Cerebellar cortex (tissue), 1 donor: ENCODE measurements around the gene GLI3.

Source experiments
- DNase-seq: peaks from one replicate; pipeline ENCODE4 v3.0.0-alpha.2; 2015; ENCODE audit warnings: low spot score

Gene GLI3

GRCh38 chr7:42236266-42236975 lies 588 bp downstream of the GLI3 start:
- no peak for DNase-seq

- no peak for DNase-seq
Measured at GRCh38 chr7:42235741-42236161, 1.3 kb downstream of the GLI3 start.

GRCh38 chr7:42234736-42235135 lies 2.3 kb downstream of the GLI3 start:
- no peak for DNase-seq

- no peak for DNase-seq
Measured at GRCh38 chr7:42233695-42234331, 3.2 kb downstream of the GLI3 start.

GRCh38 chr7:42233171-42233570 lies 3.8 kb downstream of the GLI3 start:
- DNase-seq = no peak

GRCh38 chr7:42232275-42232674 lies 4.7 kb downstream of the GLI3 start:
- no peak for DNase-seq

- DNase-seq = no peak
Measured at GRCh38 chr7:42231043-42231787, 5.8 kb downstream of the GLI3 start.

GRCh38 chr7:42227936-42228591 lies 8.9 kb downstream of the GLI3 start:
- no peak for DNase-seq

- no peak for DNase-seq
Measured at GRCh38 chr7:42227541-42227935, 9.5 kb downstream of the GLI3 start.

DNA sequence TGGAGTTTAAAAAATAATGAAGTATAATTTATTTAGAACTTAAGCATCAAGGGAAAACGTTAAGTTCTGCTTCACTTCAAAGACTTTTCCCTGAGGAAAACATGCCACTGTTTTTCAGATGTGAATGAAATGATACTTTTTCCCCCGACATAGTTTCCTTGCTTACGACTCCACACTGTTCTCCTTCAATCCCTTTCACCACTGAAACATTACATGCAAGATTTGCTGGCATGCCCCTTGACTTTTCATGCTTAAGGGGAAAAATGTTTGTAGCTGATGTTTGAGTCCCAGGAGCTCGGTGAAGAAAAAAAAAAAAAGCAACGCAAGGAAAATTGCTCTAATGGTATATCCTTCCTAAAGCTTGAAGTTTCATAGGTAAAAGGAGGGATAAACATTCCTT lies 10.0 kb downstream of the GLI3 start:
- DNase-seq = no peak

- DNase-seq = no peak
Measured at GRCh38 chr7:42226354-42226941, 10.6 kb downstream of the GLI3 start.

DNA sequence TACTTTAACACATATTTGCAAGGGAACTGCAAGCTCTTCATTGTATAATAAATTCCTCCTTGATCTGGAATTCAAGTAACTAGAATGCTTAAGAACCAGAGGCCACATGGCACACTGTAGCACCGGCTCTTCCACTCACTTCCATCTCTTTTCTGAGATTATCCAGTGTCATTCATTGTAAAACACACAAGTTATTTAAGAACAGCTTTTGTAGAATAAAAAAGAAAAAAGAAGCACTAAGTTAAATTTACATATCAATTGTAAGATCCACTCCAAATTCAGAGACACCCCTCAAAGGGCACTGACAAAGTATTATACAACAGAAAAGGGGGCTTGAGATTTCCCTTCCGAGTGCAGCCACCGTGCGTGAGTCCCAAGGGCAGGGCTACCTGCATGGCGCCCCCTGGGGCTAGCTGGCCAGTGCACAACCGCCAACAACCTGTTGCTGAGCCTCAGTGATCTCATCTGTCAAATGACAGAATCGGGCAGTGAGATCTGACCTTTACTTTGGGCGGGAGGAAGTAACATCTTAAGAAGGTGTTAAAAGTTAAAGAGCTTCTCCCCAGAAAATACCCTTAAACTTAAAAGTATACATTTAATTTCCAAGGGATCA lies 12.5 kb downstream of the GLI3 start:
- DNase-seq = no peak

- no peak for DNase-seq
Measured at GRCh38 chr7:42222891-42223290, 14.1 kb downstream of the GLI3 start.

DNA sequence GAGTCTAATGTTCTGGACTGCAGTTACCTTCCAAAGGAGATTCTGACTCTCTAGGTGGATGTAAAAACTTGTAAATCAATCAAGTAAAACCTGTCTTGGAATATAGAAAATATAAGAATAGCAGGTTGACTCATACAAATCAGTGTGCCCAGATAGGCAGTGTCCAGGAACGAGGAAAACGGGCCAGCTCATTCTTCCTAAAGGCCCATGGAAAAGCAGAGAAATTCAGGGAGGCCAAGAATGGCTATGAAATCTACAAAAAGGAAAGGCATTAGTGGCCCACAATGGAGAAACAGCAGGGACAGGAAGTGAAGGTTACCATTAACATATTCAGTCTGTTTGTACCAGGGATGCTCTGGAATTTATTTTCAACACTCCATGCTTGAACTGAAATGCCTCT lies 14.9 kb downstream of the GLI3 start:
- DNase-seq = no peak

DNA sequence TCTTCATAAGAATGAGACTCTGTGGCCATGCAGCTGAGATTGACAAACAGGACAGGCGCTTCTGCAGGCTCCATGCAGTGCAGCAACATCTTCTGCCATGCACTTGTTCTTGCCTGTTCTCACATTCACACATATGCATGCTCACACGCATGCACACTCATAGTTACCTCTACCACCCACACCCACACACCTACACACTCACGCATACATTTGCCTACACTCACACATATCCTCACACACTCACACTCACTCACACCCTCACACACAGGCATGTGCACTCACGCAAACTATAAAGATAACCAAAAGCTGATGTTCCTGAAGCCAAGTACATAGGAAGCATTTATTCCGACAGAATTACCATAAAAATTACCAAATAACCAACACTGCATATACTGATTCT lies 15.7 kb downstream of the GLI3 start:
- DNase-seq = no peak

DNA sequence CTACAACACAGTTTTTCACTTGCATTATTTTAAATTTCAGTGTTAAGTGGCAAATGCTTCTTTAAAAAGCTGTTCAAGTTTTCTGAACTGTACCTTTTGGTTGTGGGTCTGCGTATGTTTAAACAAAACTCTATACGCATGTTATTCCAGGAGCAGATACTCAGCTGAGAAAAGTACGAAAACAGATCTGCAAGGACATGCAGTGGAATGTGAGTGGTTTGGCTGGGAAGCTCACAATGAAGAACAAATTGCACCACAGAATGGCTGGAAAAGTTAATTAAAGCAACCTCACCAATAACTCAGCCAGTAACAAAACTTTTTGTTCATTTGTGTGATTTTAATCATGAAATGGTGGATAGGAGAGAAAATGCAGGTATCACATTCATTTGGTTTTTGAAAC lies 17.6 kb downstream of the GLI3 start:
- DNase-seq = no peak

DNA sequence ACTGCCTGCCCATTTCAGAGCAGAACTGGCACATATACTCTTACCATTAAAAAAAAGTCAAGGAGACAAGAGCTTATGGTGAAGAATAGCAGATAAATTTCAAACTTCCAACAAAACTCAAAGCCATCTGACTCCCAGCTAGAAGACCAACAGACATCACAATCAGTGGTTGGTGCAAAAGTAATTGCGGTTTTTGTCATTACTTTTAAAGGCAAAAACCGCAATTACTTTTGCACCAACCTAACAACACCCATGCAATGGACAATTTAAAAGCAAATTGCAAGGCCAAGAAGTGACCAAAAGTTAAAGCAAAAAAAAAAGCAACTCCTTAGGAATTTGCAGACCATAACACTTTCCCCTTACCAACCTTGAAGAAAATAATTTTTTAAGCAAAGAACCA lies 18.8 kb downstream of the GLI3 start:
- no peak for DNase-seq

GRCh38 chr7:42217548-42217947 lies 19.5 kb downstream of the GLI3 start:
- no peak for DNase-seq

GRCh38 chr7:42217053-42217452 lies 20.0 kb downstream of the GLI3 start:
- DNase-seq = no peak

DNA sequence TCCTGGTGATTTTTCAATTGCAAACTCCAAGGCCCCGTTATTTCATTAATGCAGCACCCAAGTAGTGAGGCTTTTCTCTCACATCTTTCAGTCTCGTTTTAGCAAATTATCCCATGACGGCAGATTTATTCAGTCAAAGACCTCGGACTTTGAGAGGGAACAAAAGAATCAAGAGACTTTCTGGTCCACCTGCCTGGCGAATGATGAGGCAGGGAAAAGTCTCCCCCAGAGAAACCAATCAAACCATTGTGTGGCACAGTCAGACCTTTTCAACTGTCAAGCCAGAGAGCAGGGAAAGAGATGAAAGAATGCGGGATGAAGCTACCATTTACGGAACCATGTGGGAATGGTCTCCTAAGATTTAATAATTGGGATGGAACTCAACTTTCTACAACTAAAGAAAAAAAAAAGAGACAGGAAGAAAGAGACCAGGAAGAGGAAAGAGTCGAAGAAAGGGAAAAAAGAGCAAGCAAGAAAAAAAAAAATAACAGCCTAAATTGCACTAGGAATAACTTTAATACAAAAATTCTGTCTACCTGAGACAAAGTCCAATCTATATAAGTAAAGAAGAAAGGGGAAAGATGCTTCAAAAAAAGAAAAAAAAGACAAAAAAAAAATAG lies 22.8 kb downstream of the GLI3 start:
- no peak for DNase-seq

GRCh38 chr7:42213093-42213492 lies 23.9 kb downstream of the GLI3 start:
- DNase-seq = no peak
